Dedifferentiated amniotic fluid mesenchymal stem cell (primary cell): ENCODE data around the gene MED12L.

ENCODE experiments used
- DNase-seq: peaks from one replicate; pipeline ENCODE4 v3.0.0-alpha.2; 2016; ENCODE audit errors: extremely low spot score

MED12L gene

GRCh38 chr3:151460228-151460627, 374.8 kb downstream of the MED12L start:
- DNase-seq: no peak

DNA sequence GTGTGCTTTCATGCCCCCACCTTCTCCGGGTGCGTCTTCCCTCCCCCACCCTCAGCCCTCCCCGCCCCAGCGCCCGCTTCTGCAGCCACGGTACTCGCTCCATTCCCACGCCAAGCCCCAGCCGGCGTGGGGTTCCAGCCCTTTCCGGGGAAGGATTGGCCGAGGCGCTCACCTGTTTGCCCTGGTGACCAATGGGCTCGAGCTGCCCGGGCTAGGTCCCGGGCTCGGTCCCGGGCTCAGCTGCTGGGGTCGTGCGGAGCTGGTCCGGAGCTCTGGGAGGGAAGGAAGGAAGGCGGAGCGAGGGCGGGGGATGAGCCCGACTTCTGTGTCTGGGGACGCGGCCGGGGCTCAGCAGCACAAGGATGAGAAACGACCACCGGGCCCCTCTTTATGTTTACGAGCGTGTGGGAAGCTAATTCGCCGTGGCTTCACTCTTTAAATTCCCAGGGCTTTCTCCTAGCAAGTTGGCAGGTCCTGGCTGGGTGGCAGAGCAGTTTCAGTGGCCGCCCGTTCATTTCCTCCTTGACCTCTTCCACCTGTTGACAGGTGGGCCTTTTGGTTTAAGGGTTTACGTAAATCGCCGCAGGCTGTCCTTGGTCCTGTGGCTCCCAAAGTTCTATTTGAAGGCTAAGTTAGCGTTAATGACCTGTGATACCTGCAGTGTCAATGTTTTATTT, 375.4 kb downstream of the MED12L start, which contains the start of gene IGSF10:
Gene IGSF10, minus strand, starts transcription at position 288 of the 677 bp plus-strand sequence. CDS start 2,352 bp downstream, outside the sequence.
- no peak for DNase-seq

- DNase-seq: no peak
Measured at GRCh38 chr3:151462278-151462780, 376.9 kb downstream of the MED12L start.

DNA sequence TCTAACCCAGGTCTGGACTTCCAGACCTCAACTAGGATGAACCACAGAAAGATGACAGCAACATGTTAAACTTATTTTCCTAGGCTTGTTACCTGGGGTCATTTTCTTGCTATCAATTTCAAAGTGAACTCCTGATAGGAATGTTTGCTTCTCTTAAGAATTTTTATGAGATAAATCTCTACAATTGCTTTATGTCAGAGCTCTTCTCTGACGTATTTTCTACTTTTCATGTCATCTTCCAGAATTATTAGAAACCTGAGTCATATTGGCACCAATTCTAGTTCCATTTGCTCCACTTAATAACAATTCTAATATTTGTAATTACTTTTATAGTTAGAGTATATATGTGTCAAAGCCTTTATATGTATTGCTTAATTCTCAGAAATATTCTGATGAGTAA, 377.5 kb downstream of the MED12L start:
- DNase-seq: no peak

DNA sequence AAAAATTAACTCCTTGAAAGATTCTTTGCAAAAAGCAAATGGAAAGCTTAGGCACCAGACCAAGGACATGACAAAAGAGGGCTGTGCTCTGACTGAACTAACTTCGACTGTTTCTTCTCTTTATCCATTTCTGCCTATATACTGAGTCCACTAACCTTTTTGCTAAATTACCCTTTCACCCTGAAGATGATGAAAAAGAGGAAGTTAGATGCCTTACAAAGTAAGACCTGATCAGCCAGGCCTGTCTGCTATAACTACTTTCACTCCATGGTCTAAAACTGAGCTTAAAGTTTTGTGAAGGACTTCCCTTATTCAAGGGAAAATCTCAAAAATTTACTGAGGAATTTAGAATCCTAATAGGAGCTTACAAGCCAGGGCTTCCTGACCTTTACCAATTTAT, 381.6 kb downstream of the MED12L start:
- DNase-seq: no peak

DNA sequence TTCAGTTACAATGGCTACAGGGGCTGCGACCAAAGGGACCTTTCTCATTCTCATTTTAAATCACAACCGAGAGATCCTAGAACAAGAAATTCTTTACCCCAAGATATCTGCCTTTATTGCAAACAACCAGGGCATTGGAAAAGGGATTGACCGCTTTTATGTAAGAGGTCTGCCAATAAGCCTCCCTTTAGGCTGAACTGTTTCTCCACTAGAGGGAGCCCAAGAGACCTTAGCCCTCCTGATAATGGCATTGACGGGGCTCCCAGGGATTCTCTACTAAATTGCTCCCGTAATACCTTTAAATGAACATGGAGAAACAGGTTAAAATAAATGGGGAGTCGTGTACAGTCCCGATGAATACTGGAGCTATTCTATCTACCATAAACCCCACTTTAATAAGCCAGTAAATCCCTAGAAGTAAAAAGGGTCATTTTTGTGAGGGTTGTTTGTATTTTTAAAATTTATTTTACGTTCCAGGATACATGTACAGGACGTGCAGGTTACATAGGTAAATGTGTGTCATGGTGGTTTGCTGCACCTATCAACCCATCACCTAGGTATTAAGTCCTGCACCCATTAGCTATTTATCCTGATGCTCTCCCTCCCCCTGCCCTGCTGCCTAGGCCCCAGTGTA, 382.9 kb downstream of the MED12L start:
- peak; percentile 59 for DNase-seq

DNA sequence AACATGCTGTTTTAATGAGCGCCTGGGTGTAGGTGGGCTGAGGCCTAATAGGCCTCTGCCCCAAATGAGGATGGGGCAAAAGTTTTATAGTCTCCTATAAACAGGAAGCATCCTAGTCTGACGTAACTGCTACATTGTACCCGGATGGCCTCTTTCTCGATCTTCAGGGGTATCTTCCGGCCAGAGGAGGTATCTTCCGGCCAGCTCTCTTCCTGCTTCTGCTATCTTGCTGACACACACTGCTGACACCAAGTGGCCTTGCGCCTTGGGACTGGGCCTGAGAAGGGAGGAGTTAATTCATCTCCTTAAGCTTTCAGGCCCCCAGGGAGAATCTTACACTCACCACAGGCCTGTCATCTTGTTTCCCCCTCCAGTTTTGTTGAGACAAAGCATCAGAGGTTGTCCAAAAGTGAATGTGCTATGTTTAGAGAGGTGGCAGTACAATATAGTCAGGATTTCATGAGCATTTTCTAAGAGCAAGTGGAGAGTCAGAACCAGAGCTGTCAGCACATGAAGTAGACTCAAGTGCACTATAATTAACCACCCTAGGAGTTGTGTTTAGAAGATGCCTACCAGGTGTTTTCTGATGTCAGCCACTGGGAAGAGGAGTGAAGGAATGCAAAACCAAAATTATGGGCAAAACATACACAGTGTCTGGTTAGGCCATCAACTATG, 391.0 kb downstream of the MED12L start:
- no peak for DNase-seq

GRCh38 chr3:151477591-151478334, 392.3 kb downstream of the MED12L start:
- DNase-seq: no peak

DNA sequence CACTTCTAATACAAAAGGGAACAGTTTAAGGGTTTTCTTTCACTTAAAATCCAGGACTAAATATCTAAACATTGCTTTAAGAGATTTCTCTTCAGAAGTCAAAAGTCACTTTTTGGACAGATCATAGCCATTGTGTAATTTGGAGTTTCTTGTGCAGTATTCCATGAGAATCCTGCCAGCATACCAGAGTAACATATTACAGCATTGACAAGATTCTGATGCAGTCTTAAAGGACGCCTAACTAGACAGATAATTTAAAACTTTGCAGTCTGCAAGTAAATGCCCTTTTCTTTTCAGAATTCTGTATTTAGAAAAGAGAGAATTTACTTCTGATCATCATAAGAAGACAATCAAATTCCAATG, 392.9 kb downstream of the MED12L start:
- DNase-seq: no peak

GRCh38 chr3:151479452-151479851, 394.0 kb downstream of the MED12L start:
- DNase-seq: no peak

GRCh38 chr3:151480492-151480891, 395.0 kb downstream of the MED12L start:
- DNase-seq: no peak

DNA sequence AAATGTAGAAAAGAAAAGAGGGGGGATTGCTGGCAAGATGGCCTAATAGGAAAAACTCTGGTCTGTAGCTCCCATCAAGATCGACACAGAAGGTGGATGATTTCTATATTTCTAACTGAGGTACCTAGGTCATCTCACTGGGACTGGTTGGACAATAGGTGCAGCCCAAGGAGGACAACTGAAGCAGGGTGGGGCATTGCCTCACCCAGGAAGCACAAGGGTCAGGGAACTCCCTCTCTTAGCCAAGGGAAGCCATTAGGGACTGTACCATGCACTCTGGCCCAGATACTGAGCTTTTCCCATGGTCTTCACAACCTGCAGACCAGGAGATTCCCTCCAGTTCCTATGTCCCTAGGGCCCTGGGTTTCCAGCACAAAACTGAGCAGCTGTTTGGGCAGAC, 398.0 kb downstream of the MED12L start:
- DNase-seq: no peak

DNA sequence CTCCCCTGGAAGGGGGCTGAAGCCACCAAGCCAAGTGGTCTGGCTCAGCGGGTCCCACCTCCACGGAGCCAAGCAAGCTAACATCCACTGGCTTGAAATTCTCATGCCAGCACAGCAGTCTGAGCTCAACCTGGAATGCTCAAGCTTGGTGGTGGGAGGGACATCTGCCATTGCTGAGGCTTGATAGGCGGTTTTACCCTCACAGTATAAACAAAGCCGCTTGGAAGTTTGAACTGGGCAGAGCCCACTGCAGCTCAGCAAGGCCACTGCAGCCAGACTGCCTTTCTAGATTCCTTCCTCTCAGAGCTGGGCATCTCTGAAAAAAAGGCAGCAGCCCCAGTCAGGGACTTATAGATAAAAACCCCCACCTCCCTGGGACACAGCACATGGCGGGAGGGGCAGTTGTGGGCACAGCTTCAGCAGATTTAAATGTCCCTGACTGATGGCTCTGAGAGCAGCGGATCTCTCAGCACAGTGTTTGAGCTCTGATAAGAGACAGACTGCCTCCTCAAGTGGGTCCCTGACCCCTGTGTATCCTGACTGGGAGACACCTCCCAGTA, 398.6 kb downstream of the MED12L start:
- DNase-seq: no peak
